Measurements from ENCODE around the gene FAM162B. TPM values are rescaled to one million over a fixed set of nuclear protein-coding genes. Genes with fewer than 3 reads are reported as not detected.
"Not testable (repeated sequence)": the region's sequence is repeated elsewhere in the genome, so short reads cannot be mapped to it uniquely, and the experiment has no call there.

Gene FAM162B
- total RNA-seq, 2 donors from 2014 or later, result 1.5 to 5.9 TPM

GRCh38 chr6:116714296-116714695 lies 51.2 kb downstream of the FAM162B start:
- intact Hi-C loops (cut with DNase I), result no loop called here
- Histone ChIP-seq H3K27ac (no peak overlapping the region), H3K4me1 (replicated peaks) (no peaks in the 10 kb centered on the region), H3K27me3 (replicated peaks; ENCODE audit: insufficient read depth) (no peaks in the 10 kb centered on the region), H3K36me3 (no peaks in the 10 kb centered on the region), H3K9me3 (no peaks in the 10 kb centered on the region), H3K4me3 (no peak overlapping the region)
- no peak for DNase-seq (ENCODE audit: low spot score)
- 97% methylated on average over 1 of the region's 1 CpG for WGBS
- TF ChIP-seq POLR2AphosphoS5 (IDR thresholded peaks at IDR 0.05) (no peak), CTCF (IDR thresholded peaks at IDR 0.05) (no peak), POLR2A (IDR thresholded peaks at IDR 0.05) (no peak)

- TF ChIP-seq POLR2A (IDR thresholded peaks at IDR 0.05) (no peak), POLR2AphosphoS5 (IDR thresholded peaks at IDR 0.05) (no peak), CTCF (IDR thresholded peaks at IDR 0.05) (no peak)
- DNase-seq (ENCODE audit: low spot score), result no peak
- Histone ChIP-seq H3K36me3 (peaks cover 0 to 6% of the 10 kb centered on the region in 2 donors), H3K27ac (no peak overlapping the region), H3K4me3 (no peak overlapping the region), H3K9me3 (no peaks in the 10 kb centered on the region), H3K27me3 (replicated peaks; ENCODE audit: insufficient read depth) (no peaks in the 10 kb centered on the region), H3K4me1 (replicated peaks) (no peaks in the 10 kb centered on the region)
- intact Hi-C loops (cut with DNase I), result no loop called here
- 32% methylated on average over 1 of the region's 1 CpG for WGBS
These were observed 59.6 kb downstream of the FAM162B start for GRCh38 chr6:116705917-116706316.

- H3K9me3 ChIP-seq; H3K27me3 ChIP-seq (replicated peaks; ENCODE audit: insufficient read depth); H3K27ac ChIP-seq; H3K4me3 ChIP-seq; intact Hi-C loops (cut with DNase I); DNase-seq (ENCODE audit: low spot score); H3K4me1 ChIP-seq (replicated peaks); H3K36me3 ChIP-seq: not testable (repeated sequence)
- 96% methylated on average over 1 of the region's 1 CpG for WGBS
These were observed 61.6 kb downstream of the FAM162B start for GRCh38 chr6:116703888-116704287.

Other genes with a start within 250 kb of the FAM162B start
- gene TRAPPC3L, start 220.0 kb downstream of the FAM162B start, total RNA-seq, result not detected
- under 1 TPM in 1 of 2 donors, not detected in 1; 0.57 TPM for gene CALHM4, start 212.0 kb downstream of the FAM162B start, total RNA-seq
- gene RWDD1, start 194.2 kb downstream of the FAM162B start, total RNA-seq, result 10 to 100 TPM; 26.7 to 40.3 TPM
- gene RSPH4A, start 149.2 kb downstream of the FAM162B start, total RNA-seq, result 1 to 10 TPM in 1 of 2 donors, under 1 TPM in 1; 0.23 to 1.5 TPM
- gene ZUP1, start 97.0 kb downstream of the FAM162B start, total RNA-seq, result 10 to 100 TPM in 1 of 2 donors, 1 to 10 TPM in 1; 7.6 to 10.8 TPM
- gene KPNA5, start 84.5 kb downstream of the FAM162B start, total RNA-seq, result 10 to 100 TPM; 14.4 to 22.3 TPM
- gene GPRC6A, start 63.4 kb upstream of the FAM162B start, total RNA-seq, result under 1 TPM in 1 of 2 donors, not detected in 1; 0.18 TPM
- gene RFX6, start 111.5 kb upstream of the FAM162B start, total RNA-seq, result under 1 TPM in 1 of 2 donors, not detected in 1; 0.74 TPM

Data from prostate gland (tissue), 2 donors.